HG03565 (cell line): Measurements from ENCODE around the gene PMVK.
"Not testable (repeated sequence)": the region's sequence is repeated elsewhere in the genome, so short reads cannot be mapped to it uniquely, and the experiment has no call there.

Experiments used
- ATAC-seq: cut with Tn5 transposase; IDR thresholded peaks from one replicate; pipeline ENCODE4 v1.9.1; 2021; ENCODE audit warnings: mild to moderate bottlenecking, moderate library complexity; ENCODE audit not compliant: unreplicated experiment

The PMVK gene

DNA sequence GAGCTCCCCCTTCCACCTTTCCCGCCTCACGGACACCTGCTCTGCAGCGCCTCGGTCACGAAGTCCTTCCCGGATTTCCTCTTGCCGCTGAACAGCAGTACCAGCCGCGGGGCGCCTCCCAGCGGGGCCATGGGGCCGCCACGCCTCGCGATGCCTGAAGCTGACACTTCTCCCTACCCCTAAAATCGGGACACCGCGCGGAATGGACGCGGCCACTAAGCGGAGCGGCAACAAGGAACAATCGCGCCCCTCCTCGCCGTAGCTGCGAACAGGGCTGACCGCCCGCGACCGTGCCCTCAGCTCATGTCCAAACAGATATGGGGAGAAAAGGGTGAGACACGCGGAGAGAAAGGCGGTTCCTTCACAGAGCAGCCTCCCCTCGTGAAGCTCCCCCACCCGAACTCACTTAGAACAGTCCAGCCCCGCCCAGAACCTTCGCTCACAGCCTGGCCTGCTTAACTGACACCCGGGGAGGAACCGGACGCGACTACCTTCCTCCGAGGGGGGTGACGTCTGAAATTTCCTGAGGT, at the start of gene PMVK:
PMVK (minus strand) TSS at position 165 of the 530 bp plus-strand sequence; CDS start at position 131, 34 bp downstream.
- ATAC-seq, result peak; percentile 51

DNA sequence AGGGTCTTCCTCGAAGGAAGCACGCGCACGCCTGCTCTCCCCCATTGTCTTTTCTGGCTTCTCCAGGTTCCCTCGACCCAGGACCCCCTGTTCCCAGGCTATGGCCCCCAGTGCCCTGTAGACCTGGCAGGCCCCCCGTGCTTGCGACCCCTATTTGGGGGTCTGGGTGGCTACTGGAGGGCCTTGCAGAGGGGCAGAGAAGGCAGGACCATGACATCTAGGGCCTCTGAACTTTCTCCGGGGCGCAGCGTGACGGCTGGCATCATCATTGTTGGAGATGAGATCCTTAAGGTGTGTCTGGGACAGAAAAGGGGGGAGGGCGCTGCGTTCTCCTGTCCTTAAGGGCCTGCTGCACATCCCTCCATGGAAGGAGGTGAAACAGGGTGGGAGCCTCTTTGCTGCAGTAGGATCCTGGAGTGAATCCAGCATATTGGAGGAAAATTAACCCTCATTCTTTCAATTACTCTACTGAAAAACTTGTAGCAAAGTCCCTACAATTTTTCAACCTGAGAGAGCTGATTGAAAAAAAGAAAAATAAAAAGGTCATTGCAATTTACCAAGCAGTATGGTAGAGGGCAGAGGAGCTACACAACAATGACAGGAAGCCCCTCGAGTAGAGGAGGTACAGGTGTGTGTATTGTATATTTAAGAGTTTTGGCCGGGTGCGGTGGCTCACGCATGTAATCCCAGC, 47.4 kb upstream of the PMVK start:
- ATAC-seq, result no peak

DNA sequence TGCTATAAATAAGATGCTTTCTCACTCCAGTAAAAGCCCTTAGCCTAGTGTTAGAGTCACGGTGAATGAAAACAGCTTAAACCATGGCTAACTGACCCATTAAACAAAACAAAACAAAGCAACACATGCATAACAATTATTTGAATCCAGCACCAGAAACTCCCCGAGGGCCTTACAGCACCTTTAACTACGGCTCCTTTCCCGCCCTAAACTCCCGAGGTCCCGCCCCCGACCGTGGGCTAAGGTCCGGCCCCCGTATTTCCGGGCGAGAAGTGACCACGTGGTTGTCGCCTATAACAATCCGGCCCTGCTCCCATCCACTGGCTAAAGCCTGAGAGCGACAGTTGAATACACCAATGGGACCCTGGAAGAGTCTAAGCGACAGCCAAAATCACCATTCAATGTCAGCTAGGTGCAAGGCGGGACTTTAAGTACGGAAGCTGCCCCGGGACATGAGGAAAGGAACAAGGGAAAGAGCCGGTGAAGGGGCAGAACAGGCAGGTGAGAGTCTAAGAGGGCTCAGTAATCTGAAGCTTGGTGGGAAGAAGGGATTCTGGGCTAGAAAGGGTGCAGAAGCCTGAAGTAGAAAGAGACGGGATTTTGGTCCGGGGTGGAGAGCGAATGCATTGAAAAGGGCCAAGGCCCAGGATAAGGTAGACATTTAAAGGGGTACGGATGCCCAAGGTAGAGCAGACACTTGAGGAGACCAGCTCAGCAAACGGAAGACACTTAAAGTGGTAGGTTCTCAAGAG, 46.6 kb upstream of the PMVK start, which contains the start of gene FLAD1:
FLAD1 (plus strand) TSS at position 448 of the 752 bp plus-strand sequence. CDS start 351 bp downstream, outside the sequence.
- ATAC-seq, result peak; percentile 95

GRCh38 chr1:154982341-154982740, 45.8 kb upstream of the PMVK start:
- no peak for ATAC-seq

DNA sequence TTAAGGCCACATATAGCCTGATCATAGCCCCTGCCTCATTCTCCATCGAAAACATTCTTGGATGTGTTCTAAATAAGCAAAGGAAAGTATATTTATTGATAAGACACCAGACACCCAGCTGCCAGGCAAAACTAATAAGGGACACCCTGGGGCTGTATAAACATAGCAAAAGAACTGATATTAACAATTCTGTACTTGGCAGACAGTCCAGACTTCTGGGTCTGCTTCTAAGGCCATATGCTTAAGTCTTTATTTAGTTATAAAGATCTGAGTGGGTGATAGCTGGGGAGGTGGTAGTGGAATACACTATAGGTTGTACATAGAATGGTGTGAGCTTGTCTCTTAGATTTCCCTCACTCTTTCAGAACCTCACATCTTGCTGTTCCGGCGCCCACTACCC, 41.8 kb upstream of the PMVK start:
- ATAC-seq, result no peak

DNA sequence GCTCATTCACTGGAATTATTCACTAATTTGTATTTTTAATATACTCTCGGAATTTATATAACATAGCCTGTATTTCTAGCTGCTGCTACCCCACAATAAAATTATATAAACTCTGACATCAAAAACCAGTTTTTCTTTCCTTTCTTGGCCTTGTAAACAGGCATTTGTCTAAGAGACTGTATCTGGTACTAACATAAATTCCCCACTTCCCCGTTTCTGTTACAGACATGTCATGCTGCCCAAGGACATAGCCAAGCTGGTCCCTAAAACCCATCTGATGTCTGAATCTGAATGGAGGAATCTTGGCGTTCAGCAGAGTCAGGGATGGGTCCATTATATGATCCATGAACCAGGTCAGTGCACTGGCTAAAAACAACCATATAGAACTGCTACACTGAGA, 41.2 kb upstream of the PMVK start:
- not testable (repeated sequence) for ATAC-seq

GRCh38 chr1:154975409-154976059, 39.0 kb upstream of the PMVK start:
- ATAC-seq, result no peak

DNA sequence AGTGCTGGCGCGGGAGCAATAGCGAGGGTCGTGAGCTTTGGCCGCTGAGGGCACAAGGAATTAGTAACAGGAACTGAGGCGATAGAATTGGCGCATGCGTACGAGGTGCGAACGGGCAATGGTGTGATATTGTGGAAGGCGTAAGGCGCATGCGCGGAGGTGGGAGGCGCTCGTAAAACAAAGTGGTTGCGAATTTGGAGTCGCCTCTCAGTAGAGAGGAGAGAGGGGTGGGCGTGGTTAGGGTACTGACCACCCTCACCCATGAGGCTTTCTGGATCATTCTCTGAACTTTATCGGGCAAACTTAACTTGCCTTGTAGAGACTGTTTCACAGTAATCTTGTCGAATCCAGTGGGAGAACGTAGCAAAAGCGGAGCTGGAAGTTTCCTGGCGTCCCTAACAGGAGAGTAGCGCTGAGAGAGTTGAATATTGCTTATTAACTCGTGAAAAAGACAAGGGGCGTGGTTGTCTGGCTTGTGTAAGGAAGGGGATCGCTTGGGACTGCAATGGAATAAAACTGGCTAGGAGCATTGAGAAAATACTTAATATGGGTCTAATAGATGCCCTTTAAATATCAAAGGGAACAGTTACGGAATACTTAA, 38.4 kb upstream of the PMVK start:
- peak; percentile 33 for ATAC-seq

- peak; percentile 76 for ATAC-seq
Measured at GRCh38 chr1:154974102-154974807, 37.7 kb upstream of the PMVK start, which contains the start of gene CKS1B. CKS1B (plus strand) TSS chr1:154974681; CDS start chr1:154974746, 65 bp downstream.

DNA sequence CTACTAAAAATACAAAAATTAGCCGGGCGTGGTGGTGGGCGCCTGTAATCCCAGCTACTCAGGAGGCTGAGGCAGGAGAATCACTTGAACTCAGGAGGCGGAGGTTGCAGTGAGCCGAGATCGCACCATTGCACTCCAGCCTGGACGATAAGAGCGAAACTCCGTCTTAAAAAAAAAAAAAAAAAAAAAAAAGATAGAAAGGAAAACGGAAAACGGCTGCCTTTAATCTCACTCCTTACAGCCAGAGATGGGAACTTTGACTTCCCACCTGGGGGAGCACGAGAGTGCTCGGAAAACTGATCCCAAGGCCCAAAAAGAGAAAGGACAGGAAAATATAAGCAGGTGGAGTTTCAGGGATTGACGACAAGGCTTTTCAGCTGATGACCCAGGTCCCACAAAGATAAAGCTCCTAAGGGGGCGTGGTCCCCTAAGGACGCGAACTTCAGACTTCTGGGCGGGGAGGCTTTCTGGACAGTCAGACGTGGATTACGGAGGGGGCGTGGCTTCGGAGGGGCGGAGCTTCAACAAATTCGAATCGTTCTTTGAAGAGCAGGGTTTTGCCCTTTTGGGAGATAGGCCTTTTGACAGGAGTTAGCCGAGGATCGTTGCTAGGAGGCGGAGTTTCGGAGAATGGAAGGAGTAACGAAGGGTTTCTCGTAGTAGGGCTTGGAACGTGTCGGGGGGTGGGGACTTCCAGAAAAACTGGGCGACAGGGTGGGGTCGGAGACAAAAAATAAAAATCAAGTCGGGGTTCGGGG, 37.0 kb upstream of the PMVK start:
- ATAC-seq, result no peak

DNA sequence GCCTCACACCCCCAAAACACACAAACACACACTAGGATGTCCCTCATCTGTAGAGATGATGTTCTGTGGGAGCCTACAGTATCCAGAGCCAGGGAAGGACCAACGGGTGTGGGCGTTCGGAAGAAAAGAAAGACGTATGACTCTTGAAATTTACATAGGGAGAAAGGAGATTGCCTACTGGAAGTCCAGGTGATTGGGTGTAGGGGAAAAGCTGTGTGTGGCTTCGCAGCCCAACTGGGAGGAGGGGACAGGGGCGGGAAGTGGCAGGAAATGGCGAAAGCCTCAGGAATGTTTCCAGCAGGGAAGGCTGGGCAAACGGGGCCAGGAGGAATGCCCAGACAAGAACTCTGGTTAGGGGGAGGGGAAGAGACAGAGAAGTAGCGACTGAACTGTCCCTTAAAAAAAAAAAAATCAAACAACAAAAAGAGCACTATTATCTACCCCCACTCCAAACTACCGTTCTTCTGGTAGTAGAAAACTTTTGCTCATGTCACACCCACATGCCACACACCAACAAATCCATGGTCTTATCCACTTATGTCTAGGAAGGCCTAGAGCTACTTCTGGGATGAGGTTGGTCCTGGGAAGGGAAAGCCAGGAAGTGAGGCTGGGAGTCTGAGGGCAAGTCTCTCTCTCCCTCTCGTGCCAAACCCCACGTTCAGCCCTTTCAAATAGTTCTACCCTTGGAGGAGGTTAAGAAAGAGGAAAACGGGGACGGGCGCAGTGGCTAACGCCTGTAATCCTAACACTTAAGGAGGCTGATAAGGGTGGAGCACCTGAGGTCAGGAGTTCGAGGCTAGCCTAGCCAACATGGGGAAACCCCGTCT, 36.2 kb upstream of the PMVK start:
- no peak for ATAC-seq

- no peak for ATAC-seq
Measured at GRCh38 chr1:154972213-154972516, 35.6 kb upstream of the PMVK start.

- ATAC-seq, result no peak
Measured at GRCh38 chr1:154971341-154971998, 35.0 kb upstream of the PMVK start.

- no peak for ATAC-seq
Measured at GRCh38 chr1:154970631-154971340, 34.3 kb upstream of the PMVK start, which contains the start of gene SHC1. SHC1 (minus strand) TSS chr1:154970747; CDS start chr1:154970526, 221 bp downstream.

DNA sequence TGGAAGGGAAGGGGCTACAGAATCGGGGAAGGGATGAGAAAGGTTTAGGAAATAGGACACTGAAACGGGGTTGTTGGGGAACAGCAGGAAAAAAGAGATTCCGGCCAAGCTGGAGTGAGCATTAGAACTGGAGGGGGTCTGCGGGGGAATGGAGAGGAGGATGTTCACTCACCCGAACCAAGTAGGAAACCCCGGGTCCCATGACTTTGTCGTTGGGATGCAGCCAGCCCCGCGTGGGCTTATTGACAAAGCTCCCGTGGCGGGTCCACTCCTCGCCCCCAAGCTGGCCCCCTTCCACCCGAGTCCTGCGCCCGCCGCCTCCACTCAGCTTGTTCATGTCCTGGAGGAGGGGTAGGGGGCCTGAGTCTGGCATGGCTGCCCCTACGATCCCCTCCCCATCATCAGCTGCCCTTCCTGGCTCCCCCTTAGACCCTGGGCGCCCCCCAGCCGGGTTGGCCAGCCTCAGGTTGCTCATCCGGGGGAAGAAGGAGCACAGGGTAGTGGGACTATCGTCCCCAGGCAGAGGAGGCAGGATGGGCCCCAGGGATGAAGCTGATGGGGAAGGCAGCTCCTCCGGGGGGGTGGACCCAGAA, 33.4 kb upstream of the PMVK start:
- no peak for ATAC-seq

DNA sequence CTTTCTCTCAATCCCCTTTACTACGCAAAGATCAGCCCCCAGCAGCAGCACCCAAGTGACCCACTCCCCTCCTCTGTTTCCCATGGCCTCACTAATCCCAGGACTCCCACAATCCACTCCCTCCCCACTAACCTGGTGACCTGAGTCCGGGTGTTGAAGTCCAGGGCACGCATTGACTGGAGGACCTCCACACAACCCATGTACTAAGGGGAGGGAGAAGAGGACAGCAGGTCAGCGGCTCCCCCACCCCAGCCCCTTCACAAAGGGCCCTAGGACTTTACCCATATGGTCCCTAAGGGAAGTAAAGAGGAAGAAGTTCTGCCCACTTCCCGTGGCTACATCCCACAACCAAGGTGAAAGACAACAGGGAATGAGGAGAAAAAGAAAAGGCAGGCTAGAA, 32.7 kb upstream of the PMVK start:
- ATAC-seq, result no peak

GRCh38 chr1:154968731-154969130, 32.2 kb upstream of the PMVK start:
- ATAC-seq, result no peak
